K562 (cell line): Measurements from ENCODE around the gene RORC. TPM values are rescaled to one million over a fixed set of nuclear protein-coding genes. Genes with fewer than 3 reads are reported as not detected.

Experiments
- ARID3A ChIP-seq: IDR thresholded peaks from 2 replicates; pipeline ENCODE4 v1.6.1; 2012; ENCODE audit warnings: low read depth, low read length, improper control_type of control experiment, borderline replicate concordance
- ARNT ChIP-seq, 2 experiments: fragments of 450-650 bp; IDR thresholded peaks; 2 replicates each; pipeline ENCODE4 v1.6.1; 2016; ENCODE audit warnings: mild to moderate bottlenecking in 1 of 2
- BDP1 ChIP-seq: IDR thresholded peaks from 3 replicates; pipeline ENCODE4 v1.6.1; 2011; ENCODE audit not compliant: insufficient read length, insufficient read depth
- CHD2 ChIP-seq: IDR thresholded peaks from 2 replicates; pipeline ENCODE4 v1.6.1; 2011; ENCODE audit warnings: low read depth, low read length
- CREM ChIP-seq: IDR thresholded peaks from 2 replicates; pipeline ENCODE4 v1.6.1; 2014; ENCODE audit warnings: antibody characterized with exemption, low read depth
- ELF4 ChIP-seq: fragments of 450-650 bp; formaldehyde crosslinking; IDR thresholded peaks from 2 replicates; pipeline ENCODE4 v1.4.0; 2022; ENCODE audit warnings: missing genetic modification characterization
- ETV6 ChIP-seq, 3 experiments: fragments of 150-350 bp in 1 of 3; sonication (generic) in 1 of 3; formaldehyde crosslinking in 1 of 3; IDR thresholded peaks; 2 replicates each; pipeline versions ENCODE4 v1.6.1 to v1.8.0; 2014 to 2022; ENCODE audit warnings: borderline replicate concordance in 2 of 3, low read depth in 2 of 3, antibody characterized with exemption in 1 of 3, low read length in 1 of 3, mild to moderate bottlenecking in 1 of 3, missing genetic modification reagents in 1 of 3
- GTF2F1 ChIP-seq: IDR thresholded peaks from 2 replicates; pipeline ENCODE4 v1.6.1; 2011; ENCODE audit warnings: low read depth, low read length, improper control_type of control experiment
- HDAC2 ChIP-seq: fragments of 450-650 bp; IDR thresholded peaks from 2 replicates; pipeline ENCODE4 v1.6.1; 2016; ENCODE audit warnings: mild to moderate bottlenecking
- KLF13 ChIP-seq: fragments of 450-650 bp; IDR thresholded peaks from 2 replicates; pipeline ENCODE4 v1.6.1; 2016; ENCODE audit warnings: missing genetic modification characterization, low read depth, mild to moderate bottlenecking, missing compliant biosample characterization, moderate library complexity, borderline replicate concordance
- NCOR1 ChIP-seq: fragments of 450-650 bp; IDR thresholded peaks from 2 replicates; pipeline ENCODE4 v1.6.1; 2016; ENCODE audit warnings: mild to moderate bottlenecking, moderate library complexity
- NEUROD1 ChIP-seq: fragments of 150-350 bp; IDR thresholded peaks from 2 replicates; pipeline ENCODE4 v1.6.1; 2014; ENCODE audit warnings: borderline replicate concordance, low read length, low read depth; ENCODE audit not compliant: partially characterized antibody
- NR2C1 ChIP-seq, 2 experiments: fragments of 450-650 bp; IDR thresholded peaks; 2 replicates each; pipeline ENCODE4 v1.6.1; 2017; ENCODE audit warnings: mild to moderate bottlenecking in 2 of 2, antibody characterized with exemption in 1 of 2, inconsistent platforms in 1 of 2, missing compliant biosample characterization in 1 of 2, missing genetic modification characterization in 1 of 2
- PHF8 ChIP-seq: fragments of 200-600 bp; sonication (generic); IDR thresholded peaks from 2 replicates; pipeline ENCODE4 v1.6.1; 2012; ENCODE audit warnings: mixed run types, mild to moderate bottlenecking, inconsistent platforms, low read length, moderate library complexity, borderline replicate concordance
- POLR2AphosphoS5 ChIP-seq: IDR thresholded peaks from 2 replicates; pipeline ENCODE4 v1.6.1; 2011; ENCODE audit warnings: mild to moderate bottlenecking, low read depth, low read length, moderate library complexity; ENCODE audit not compliant: control insufficient read depth, insufficient read depth
- POLR2G ChIP-seq: fragments of 200-400 bp; formaldehyde crosslinking; IDR thresholded peaks from 2 replicates; pipeline ENCODE4 v1.6.1; 2017; ENCODE audit warnings: low read depth, mild to moderate bottlenecking, antibody characterized with exemption, low read length, moderate library complexity
- TBP ChIP-seq: optimal IDR thresholded peaks from 2 replicates; pipeline ENCODE3; 2011; ENCODE audit warnings: low read depth, low read length, improper control_type of control experiment
- TCF7L2 ChIP-seq: fragments of 150-350 bp; IDR thresholded peaks from 2 replicates; pipeline ENCODE4 v1.6.1; 2016; ENCODE audit warnings: low read depth, mild to moderate bottlenecking, low read length, moderate library complexity
- TEAD4 ChIP-seq, 2 experiments: sonication (generic) in 1 of 2; formaldehyde crosslinking in 1 of 2; IDR thresholded peaks; 2 replicates each; pipeline versions ENCODE4 v1.6.1 to v1.8.0; 2012 to 2022; ENCODE audit warnings: borderline replicate concordance in 1 of 2, inconsistent platforms in 1 of 2, low read length in 1 of 2, mild to moderate bottlenecking in 1 of 2, missing genetic modification reagents in 1 of 2
- WHSC1 ChIP-seq: IDR thresholded peaks from one replicate; pipeline ENCODE4 v1.6.1; 2012; ENCODE audit warnings: low read length, control low read depth, inconsistent platforms
- ZBTB17 ChIP-seq: fragments of 450-650 bp; formaldehyde crosslinking; IDR thresholded peaks from 2 replicates; pipeline ENCODE4 v1.4.0; 2020; ENCODE audit warnings: mild to moderate bottlenecking
- ZNF217 ChIP-seq: sonication (generic); formaldehyde crosslinking; IDR thresholded peaks from 2 replicates; pipeline ENCODE4 v1.8.0; 2022; ENCODE audit warnings: mild to moderate bottlenecking, missing genetic modification reagents
- ZNF274 ChIP-seq: IDR thresholded peaks from 2 replicates; pipeline ENCODE4 v1.6.1; 2011; ENCODE audit warnings: low read depth, mild to moderate bottlenecking, low read length, moderate library complexity, borderline replicate concordance
- ZNF57 ChIP-seq: fragments of 450-650 bp; formaldehyde crosslinking; IDR thresholded peaks from 2 replicates; pipeline ENCODE4 v1.4.0; 2020; ENCODE audit warnings: mild to moderate bottlenecking, moderate library complexity
- ZNF668 ChIP-seq: fragments of 250-450 bp; sonication (Bioruptor Pico); IDR thresholded peaks from 2 replicates; pipeline ENCODE4 v1.8.0; 2022; ENCODE audit warnings: mild to moderate bottlenecking, inconsistent platforms
- ZNF830 ChIP-seq: fragments of 250-450 bp; sonication (Bioruptor Pico); IDR thresholded peaks from 2 replicates; pipeline ENCODE4 v1.5.0; 2021; ENCODE audit warnings: mild to moderate bottlenecking
- polyA plus RNA-seq, 8 experiments: library from polyadenylated mRNA; depleted of rRNA in 4 of 8; stranded (reverse) in 5 of 8; unstranded in 3 of 8; fragments of >200 nt; fragmentation: Nextera tagmentation in 2 of 8; fragmentation: Illumina TruSeq in 1 of 8; extraction: Ambion mirVana in 2 of 8; extraction: Trizol in 1 of 8; gene quantifications; 2 replicates each; pipeline versions ENCODE4 v1.2.1 to v1.2.3, GENCODE V29; 2011 to 2014; ENCODE audit warnings: inconsistent platforms in 1 of 8, missing spikeins in 1 of 8
- total RNA-seq, 7 experiments: library from RNA; depleted of rRNA in 6 of 7; stranded (reverse); fragments of >200 nt in 6 of 7; fragmentation: Illumina TruSeq in 2 of 7; extraction: Trizol in 2 of 7; gene quantifications; 2 replicates each; pipeline versions ENCODE4 v1.2.1 to v1.2.3, GENCODE V29; 2011 to 2021; ENCODE audit warnings: low replicate concordance in 1 of 7

Gene RORC
- total and polyA plus RNA-seq, 9 of the 15 experiments (the other 6 are each of a cell fraction or from before 2014, with no cell fraction given), result not detected

- TF ChIP-seq ETV6 (IDR thresholded peaks at IDR 0.05; ENCODE audit: borderline replicate concordance in 1 of 2, low read depth in 2 of 2, low read length in 1 of 2), result no peak
- peak; percentile 55; the same call in 1 of the 2 replicates for TF ChIP-seq ETV6 (CRISPR knock-in tag; IDR thresholded peaks at IDR 0.05; ENCODE audit: borderline replicate concordance)
- peak; percentile 38; the same call in 1 of the 2 replicates for TF ChIP-seq HDAC2
- no peak for TF ChIP-seq CHD2
- TF ChIP-seq CREM, result peak; percentile 86
- no peak for TF ChIP-seq KLF13 (tag)
- TF ChIP-seq ZNF668 (CRISPR knock-in tag), result no peak
- 0 out of 2 replicates have a peak, but pooled peaks have one; percentile 9 for TF ChIP-seq TEAD4 (IDR thresholded peaks at IDR 0.05; ENCODE audit: low read length)
- TF ChIP-seq TEAD4 (CRISPR knock-in tag; IDR thresholded peaks at IDR 0.05; ENCODE audit: borderline replicate concordance), result no peak
- no peak for TF ChIP-seq NR2C1 (IDR thresholded peaks at IDR 0.05)
- no peak; the same call in 1 of the 2 replicates for TF ChIP-seq NR2C1 (tag; IDR thresholded peaks at IDR 0.05)
- peak; percentile 49 for TF ChIP-seq NEUROD1
- peak; percentile 88; the same call in 1 of the 2 replicates for TF ChIP-seq PHF8
- TF ChIP-seq BDP1, result no peak
- TF ChIP-seq WHSC1, result no peak
- no peak for TF ChIP-seq ZBTB17 (CRISPR knock-in tag)
- TF ChIP-seq GTF2F1, result no peak
- TF ChIP-seq ZNF830 (CRISPR knock-in tag), result 0 out of 2 replicates have a peak, but pooled peaks have one; percentile 35
- no peak for TF ChIP-seq ZNF274
- TF ChIP-seq ELF4 (CRISPR knock-in tag), result no peak
- peak; percentile 73 for TF ChIP-seq POLR2AphosphoS5
- TF ChIP-seq ARID3A, result no peak
- no peak for TF ChIP-seq ZNF217
- TF ChIP-seq ZNF57 (CRISPR knock-in tag), result 0 out of 2 replicates have a peak, but pooled peaks have one; percentile 47
- peak in 1 of 2 experiments; percentile 57; a peak in 1 of 4 replicates for TF ChIP-seq ARNT (IDR thresholded peaks at IDR 0.05)
- peak; percentile 85 for TF ChIP-seq TBP
- TF ChIP-seq NCOR1, result no peak
- peak; percentile 99 for TF ChIP-seq POLR2G
- no peak for TF ChIP-seq TCF7L2
Observed at GRCh38 chr1:151762941-151763921, 68.4 kb downstream of the RORC start, which contains the start of gene MRPL9 (continued).
